ENCODE measurements around the gene PASD1.

PASD1 gene

GRCh38 chrX:151563449-151563848, at the start of gene PASD1:
TSS of gene PASD1 (plus strand) at chrX:151563675. CDS start at chrX:151601554, 37,879 bp downstream.
- H3K27ac ChIP-seq, result no peak within 1 kb of the TSS
- no peak for TF ChIP-seq CTCF (IDR thresholded peaks at IDR 0.05)
- no peak for TF ChIP-seq ZFX (IDR thresholded peaks at IDR 0.05; ENCODE audit: borderline replicate concordance)

- no peak for TF ChIP-seq ZFX (IDR thresholded peaks at IDR 0.05; ENCODE audit: borderline replicate concordance)
- no peak for TF ChIP-seq CTCF (IDR thresholded peaks at IDR 0.05)
- H3K27ac ChIP-seq, result no peak overlapping the region
Observed at GRCh38 chrX:151515237-151515636, 48.2 kb upstream of the PASD1 start.

GRCh38 chrX:151516538-151517187, 46.8 kb upstream of the PASD1 start:
- no peak overlapping the region for H3K27ac ChIP-seq
- TF ChIP-seq ZFX (IDR thresholded peaks at IDR 0.05; ENCODE audit: borderline replicate concordance), result no peak
- no peak for TF ChIP-seq CTCF (IDR thresholded peaks at IDR 0.05)

- H3K27ac ChIP-seq, result no peak overlapping the region
- TF ChIP-seq CTCF (IDR thresholded peaks at IDR 0.05) (no peak), ZFX (IDR thresholded peaks at IDR 0.05; ENCODE audit: borderline replicate concordance) (no peak)
Observed at GRCh38 chrX:151517421-151517820, 46.1 kb upstream of the PASD1 start.

- TF ChIP-seq ZFX (IDR thresholded peaks at IDR 0.05; ENCODE audit: borderline replicate concordance) (no peak), CTCF (IDR thresholded peaks at IDR 0.05) (no peak)
- no peak overlapping the region for H3K27ac ChIP-seq
Observed at GRCh38 chrX:151523351-151523750, 40.1 kb upstream of the PASD1 start.

- no peak overlapping the region for H3K27ac ChIP-seq
Observed at GRCh38 chrX:151536571-151536970, 26.9 kb upstream of the PASD1 start.

More at GRCh38 chrX:151536571-151536970, 26.9 kb upstream of the PASD1 start:
- TF ChIP-seq CTCF (IDR thresholded peaks at IDR 0.05), result no peak
- no peak for TF ChIP-seq ZFX (IDR thresholded peaks at IDR 0.05; ENCODE audit: borderline replicate concordance)
